Tibial artery (tissue), 4 donors: Measurements from ENCODE around the gene CFD.
"Not testable (repeated sequence)": the region's sequence is repeated elsewhere in the genome, so short reads cannot be mapped to it uniquely, and the experiment has no call there.

Experiments
- DNase-seq, 2 donors: peaks; one replicate each; pipeline ENCODE4 v3.0.0-alpha.2; 2019
- H3K27ac ChIP-seq, 2 donors: fragments of 200-600 bp; sonication (generic) in 1 of 2; 1 replicate in 1 of 2; 2 replicates in 1 of 2; pipeline ENCODE4 v1.5.1; 2018 to 2019; ENCODE audit warnings: mild to moderate bottlenecking in 1 of 2
- H3K27me3 ChIP-seq, 2 donors: fragments of 200-600 bp; sonication (generic) in 1 of 2; one replicate each; pipeline versions ENCODE4 v1.5.1 to v1.6.0; 2016 to 2019
- H3K36me3 ChIP-seq, 3 donors: fragments of 200-600 bp; sonication (generic) in 2 of 3; one replicate each; pipeline ENCODE4 v1.5.1; 2016 to 2019; ENCODE audit warnings: mild to moderate bottlenecking in 2 of 3
- H3K4me1 ChIP-seq, 4 donors: fragments of 200-600 bp; sonication (generic) in 2 of 4; 1 replicate in 3 of 4; 2 replicates in 1 of 4; pipeline ENCODE4 v1.5.1; 2016 to 2019
- H3K4me3 ChIP-seq, 2 donors: fragments of 200-600 bp; sonication (generic) in 1 of 2; 1 replicate in 1 of 2; 2 replicates in 1 of 2; pipeline ENCODE4 v1.5.1; 2018 to 2019; ENCODE audit warnings: mild to moderate bottlenecking in 2 of 2
- H3K9me3 ChIP-seq, 3 donors: fragments of 200-600 bp; sonication (generic) in 1 of 3; one replicate each; pipeline ENCODE4 v1.5.1; 2016 to 2019
- intact Hi-C: fragments of 100-400 bp; cut with DNase I; formaldehyde crosslinking; loops from one replicate; pipeline ENCODE4 v1.15.0; 2023; ENCODE audit warnings: low total_unique reads
- TF ChIP-seq, protein P1 (sequence below), 2 experiments: fragments of 200-600 bp in 1 of 2; fragments of 450-650 bp in 1 of 2; IDR thresholded peaks; one replicate each; pipeline ENCODE4 v1.5.1; 2017 to 2019; ENCODE audit warnings: antibody characterized with exemption in 2 of 2, mild to moderate bottlenecking in 1 of 2, moderate library complexity in 1 of 2

CFD gene

DNA sequence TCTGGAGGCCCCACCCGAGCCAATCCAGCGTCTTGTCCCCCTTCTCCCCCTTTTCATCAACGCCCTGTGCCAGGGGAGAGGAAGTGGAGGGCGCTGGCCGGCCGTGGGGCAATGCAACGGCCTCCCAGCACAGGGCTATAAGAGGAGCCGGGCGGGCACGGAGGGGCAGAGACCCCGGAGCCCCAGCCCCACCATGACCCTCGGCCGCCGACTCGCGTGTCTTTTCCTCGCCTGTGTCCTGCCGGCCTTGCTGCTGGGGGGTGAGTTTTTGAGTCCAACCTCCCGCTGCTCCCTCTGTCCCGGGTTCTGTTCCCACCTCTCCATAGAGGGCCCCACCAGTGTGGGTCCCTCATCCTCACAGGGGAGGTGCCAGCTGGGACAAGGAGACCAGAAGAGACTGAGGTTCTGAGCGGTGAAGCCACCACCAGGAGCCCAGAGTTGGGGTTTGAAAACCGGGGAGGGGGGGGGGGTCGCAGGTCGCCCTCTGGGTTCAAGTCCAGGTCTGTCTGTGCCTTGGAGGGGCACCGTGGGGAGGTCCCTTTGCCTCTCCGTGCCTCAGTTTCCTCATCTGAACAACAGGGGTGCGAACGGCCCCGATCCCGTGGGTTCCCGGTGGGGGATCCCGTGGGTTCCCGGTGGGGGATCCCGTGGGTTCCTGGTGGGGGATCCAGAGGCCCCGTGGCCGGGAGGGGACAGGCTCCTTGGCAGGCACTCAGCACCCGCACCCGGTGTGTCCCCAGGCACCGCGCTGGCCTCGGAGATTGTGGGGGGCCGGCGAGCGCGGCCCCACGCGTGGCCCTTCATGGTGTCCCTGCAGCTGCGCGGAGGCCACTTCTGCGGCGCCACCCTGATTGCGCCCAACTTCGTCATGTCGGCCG lies 7.1 kb upstream of the CFD start, which contains the start of gene ELANE:
ELANE (plus strand) TSS at position 168 of the 878 bp plus-strand sequence; CDS start at position 194, 26 bp downstream.
- no peak within 1 kb of the TSS for H3K4me3 ChIP-seq
- H3K36me3 ChIP-seq, result no peaks in the 10 kb centered on the region
- peaks cover 0 to 25% (median 14%) of the 10 kb centered on the region in 4 donors for H3K4me1 ChIP-seq
- peaks cover 0 to 63% of the 10 kb centered on the region in 2 donors for H3K27me3 ChIP-seq
- intact Hi-C loops, result loop anchor here (10.0 kb wide), 1 partner anchor 132 kb away; the partner anchor contains the start of gene WDR18
- H3K27ac ChIP-seq, result peak within 1 kb of the TSS; percentile 66
- DNase-seq, result no peak
- TF ChIP-seq, protein P1, sequence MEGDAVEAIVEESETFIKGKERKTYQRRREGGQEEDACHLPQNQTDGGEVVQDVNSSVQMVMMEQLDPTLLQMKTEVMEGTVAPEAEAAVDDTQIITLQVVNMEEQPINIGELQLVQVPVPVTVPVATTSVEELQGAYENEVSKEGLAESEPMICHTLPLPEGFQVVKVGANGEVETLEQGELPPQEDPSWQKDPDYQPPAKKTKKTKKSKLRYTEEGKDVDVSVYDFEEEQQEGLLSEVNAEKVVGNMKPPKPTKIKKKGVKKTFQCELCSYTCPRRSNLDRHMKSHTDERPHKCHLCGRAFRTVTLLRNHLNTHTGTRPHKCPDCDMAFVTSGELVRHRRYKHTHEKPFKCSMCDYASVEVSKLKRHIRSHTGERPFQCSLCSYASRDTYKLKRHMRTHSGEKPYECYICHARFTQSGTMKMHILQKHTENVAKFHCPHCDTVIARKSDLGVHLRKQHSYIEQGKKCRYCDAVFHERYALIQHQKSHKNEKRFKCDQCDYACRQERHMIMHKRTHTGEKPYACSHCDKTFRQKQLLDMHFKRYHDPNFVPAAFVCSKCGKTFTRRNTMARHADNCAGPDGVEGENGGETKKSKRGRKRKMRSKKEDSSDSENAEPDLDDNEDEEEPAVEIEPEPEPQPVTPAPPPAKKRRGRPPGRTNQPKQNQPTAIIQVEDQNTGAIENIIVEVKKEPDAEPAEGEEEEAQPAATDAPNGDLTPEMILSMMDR (IDR thresholded peaks at IDR 0.05), result no peak
- no peaks in the 10 kb centered on the region for H3K9me3 ChIP-seq

DNA sequence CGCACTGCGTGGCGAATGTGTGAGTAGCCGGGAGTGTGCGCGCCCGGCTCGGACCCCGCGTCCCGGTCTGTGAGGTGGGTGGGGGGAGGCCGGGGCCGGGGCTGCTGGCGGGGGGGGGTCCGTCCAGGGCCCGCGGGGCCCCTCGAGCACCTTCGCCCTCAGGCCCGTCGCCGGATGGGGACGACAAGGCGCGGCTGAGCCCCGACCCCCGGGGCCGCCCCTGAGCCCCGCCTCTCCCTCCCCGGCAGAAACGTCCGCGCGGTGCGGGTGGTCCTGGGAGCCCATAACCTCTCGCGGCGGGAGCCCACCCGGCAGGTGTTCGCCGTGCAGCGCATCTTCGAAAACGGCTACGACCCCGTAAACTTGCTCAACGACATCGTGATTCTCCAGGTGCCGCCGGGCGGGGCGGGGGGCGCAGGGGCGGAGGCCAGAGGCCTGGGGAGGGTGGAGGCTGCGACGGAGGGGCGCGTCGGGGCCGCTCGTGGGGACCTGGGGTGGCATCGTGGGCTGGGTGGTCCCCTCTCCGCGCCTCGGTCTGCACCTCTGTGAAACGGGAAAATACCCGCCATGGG lies 6.4 kb upstream of the CFD start:
- H3K4me1 ChIP-seq, result peaks cover 0 to 19% (median 11%) of the 10 kb centered on the region in 4 donors
- H3K36me3 ChIP-seq, result no peaks in the 10 kb centered on the region
- peaks cover 0 to 57% of the 10 kb centered on the region in 2 donors for H3K27me3 ChIP-seq
- no peak overlapping the region for H3K4me3 ChIP-seq
- DNase-seq, result no peak
- TF ChIP-seq, protein P1 (IDR thresholded peaks at IDR 0.05), result no peak
- no peak overlapping the region for H3K27ac ChIP-seq
- no peaks in the 10 kb centered on the region for H3K9me3 ChIP-seq
- intact Hi-C loops, result loop anchor here (10.0 kb wide), 1 partner anchor 132 kb away; the partner anchor contains the start of gene WDR18

DNA sequence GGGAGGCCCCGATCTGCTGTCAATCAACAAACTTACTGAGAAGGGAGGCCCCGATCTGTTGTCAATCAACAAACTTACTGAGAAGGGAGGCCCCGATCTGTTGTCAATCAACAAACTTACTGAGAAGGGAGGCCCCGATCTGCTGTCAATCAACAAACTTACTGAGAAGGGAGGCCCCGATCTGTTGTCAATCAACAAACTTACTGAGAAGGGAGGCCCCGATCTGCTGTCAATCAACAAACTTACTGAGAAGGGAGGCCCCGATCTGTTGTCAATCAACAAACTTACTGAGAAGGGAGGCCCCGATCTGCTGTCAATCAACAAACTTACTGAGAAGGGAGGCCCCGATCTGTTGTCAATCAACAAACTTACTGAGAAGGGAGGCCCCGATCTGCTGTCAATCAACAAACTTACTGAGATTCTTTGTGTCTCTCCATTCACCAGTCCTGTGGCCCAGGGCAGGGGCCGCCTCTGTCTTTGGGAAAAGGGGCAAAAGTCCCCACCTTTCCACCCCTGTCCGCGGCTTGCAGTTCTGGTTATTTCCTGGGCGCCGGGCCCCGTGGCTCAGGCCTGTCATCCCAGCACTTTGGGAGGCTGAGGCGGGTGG lies 5.7 kb upstream of the CFD start:
- H3K4me3 ChIP-seq, H3K9me3 ChIP-seq, H3K27ac ChIP-seq, DNase-seq, H3K36me3 ChIP-seq: not testable (repeated sequence)
- Histone ChIP-seq H3K4me1 (peaks cover 0 to 19% (median 11%) of the 10 kb centered on the region in 4 donors), H3K27me3 (peaks cover 0 to 57% of the 10 kb centered on the region in 2 donors)
- intact Hi-C loops, result loop anchor here (10.0 kb wide), 1 partner anchor 131 kb away; the partner anchor contains the start of gene WDR18

DNA sequence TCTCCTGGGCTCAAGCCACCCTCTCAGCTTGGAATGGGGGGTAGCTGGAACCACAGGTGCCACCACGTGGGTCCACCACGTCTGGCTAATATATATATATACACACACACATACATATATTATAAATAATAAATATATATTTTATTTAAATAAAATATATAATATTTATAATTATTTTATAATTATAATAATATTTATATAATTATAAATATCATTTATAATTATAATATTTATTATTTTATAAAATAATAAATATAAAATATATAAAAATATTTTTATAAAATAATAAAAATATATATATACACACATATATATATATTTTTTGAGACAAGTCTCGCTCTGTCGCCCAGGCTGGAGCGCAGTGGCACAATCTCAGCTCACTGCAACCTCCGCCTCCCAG lies 4.9 kb upstream of the CFD start:
- Histone ChIP-seq H3K36me3 (no peaks in the 10 kb centered on the region), H3K27ac (no peak overlapping the region), H3K27me3 (peaks cover 0 to 65% of the 10 kb centered on the region in 2 donors), H3K4me1 (peaks cover 0 to 19% (median 11%) of the 10 kb centered on the region in 4 donors), H3K4me3 (no peak overlapping the region), H3K9me3 (no peaks in the 10 kb centered on the region)
- DNase-seq, result no peak
- TF ChIP-seq, protein P1 (IDR thresholded peaks at IDR 0.05), result no peak
- intact Hi-C loops, result loop anchor here (10.0 kb wide), 1 partner anchor 130 kb away; the partner anchor contains the start of gene WDR18

DNA sequence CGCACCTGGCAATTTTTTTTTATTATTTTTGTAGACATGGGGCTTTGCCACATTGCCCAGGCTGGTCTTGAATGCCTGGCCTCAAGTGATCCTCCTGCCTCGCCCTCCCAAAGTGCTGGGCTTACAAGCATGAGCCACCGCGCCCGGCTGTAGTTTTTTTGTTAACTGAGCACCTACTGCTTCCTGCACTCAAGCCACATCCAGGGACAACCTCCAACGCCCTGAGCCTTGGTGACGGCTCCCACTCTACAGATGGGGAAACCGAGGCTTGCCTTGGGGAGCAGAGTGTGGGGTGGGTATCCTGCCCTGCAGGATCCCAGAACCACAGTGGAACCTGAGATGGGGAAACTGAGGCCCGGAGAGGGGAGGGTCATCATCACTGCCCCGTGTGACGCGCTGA lies 4.3 kb upstream of the CFD start:
- Histone ChIP-seq H3K27me3 (peaks cover 0 to 70% of the 10 kb centered on the region in 2 donors), H3K4me3 (no peak overlapping the region), H3K36me3 (no peaks in the 10 kb centered on the region), H3K4me1 (peaks cover 0 to 19% (median 11%) of the 10 kb centered on the region in 4 donors), H3K27ac (no peak overlapping the region), H3K9me3 (no peaks in the 10 kb centered on the region)
- TF ChIP-seq, protein P1 (IDR thresholded peaks at IDR 0.05), result no peak
- no peak for DNase-seq
- intact Hi-C loops, result loop anchor here (5.0 to 10.0 kb wide), 2 partner anchors 62 to 130 kb away; partner anchors contain the start of genes KISS1R and WDR18
